CD4-positive, alpha-beta T cell treated with Interferon alpha-2 for 1 hour (primary cell): ENCODE data around the gene TBX5.
"Not testable (repeated sequence)": the region's sequence is repeated elsewhere in the genome, so short reads cannot be mapped to it uniquely, and the experiment has no call there.

Experiments used
- DNase-seq, 2 donors: peaks; one replicate each; pipeline ENCODE4 v3.0.0-alpha.2; 2020 to 2022

TBX5 gene

DNA sequence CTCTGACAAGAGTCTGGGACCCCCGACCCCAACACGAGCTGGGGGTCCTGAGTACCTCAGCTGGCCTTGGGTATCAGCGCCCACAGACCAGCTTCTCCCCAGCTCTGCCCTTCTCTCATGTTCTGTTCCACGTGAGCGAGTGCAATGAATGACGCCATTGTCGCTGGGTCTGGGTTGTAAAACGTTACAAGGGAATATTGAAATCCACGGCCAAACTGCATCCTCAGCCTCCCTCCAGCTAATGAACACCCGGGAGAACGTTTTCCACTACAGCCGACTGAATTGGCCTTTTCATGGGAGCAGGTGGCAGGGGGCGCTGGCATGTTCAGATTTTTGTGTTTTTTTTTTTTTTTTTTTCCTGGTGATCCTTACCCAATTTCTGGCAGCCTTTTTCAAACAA, 34.7 kb downstream of the TBX5 start:
- no peak for DNase-seq

GRCh38 chr12:114368685-114369452, 37.1 kb downstream of the TBX5 start:
- DNase-seq, result no peak

DNA sequence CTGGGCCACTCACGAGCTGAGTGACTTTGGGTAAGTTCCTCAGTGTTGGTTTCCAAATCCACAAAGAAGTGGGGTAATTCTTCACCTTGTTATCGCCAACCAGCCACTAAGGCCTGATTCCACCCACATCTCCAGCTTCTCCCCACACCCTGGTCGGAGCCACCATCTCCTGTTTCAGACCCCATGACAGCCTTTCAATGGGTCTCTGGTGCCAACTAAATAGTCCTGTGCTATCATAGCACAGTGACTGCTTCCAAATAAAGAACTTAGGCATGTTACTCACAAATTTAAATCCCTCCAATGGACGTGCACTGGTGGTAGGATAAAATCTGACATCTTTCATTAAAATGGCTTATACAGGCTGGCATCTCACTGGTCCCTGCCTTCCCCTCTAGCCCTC, 44.0 kb downstream of the TBX5 start:
- DNase-seq, result no peak

- DNase-seq, result no peak
Observed at GRCh38 chr12:114361545-114361944, 44.4 kb downstream of the TBX5 start.

DNA sequence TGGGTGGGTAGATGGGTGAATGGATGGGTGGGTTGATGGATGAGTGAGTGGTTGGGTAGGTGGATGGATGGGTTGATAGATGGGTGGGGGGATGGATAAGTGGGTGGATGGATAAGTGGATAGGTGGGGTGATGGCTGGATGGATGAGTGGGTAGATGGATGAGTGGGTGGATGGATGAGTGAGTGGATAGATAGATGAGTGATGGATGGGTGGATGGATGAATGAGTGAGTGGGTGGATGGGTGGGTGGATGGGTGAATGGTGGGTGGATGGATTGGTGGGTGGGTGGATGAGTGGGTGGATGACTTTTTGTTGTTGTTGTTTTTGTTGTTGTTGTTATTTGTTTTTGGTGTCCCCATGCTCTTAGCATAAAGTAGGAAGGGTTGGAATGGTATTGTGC, 45.5 kb downstream of the TBX5 start:
- no peak for DNase-seq

DNA sequence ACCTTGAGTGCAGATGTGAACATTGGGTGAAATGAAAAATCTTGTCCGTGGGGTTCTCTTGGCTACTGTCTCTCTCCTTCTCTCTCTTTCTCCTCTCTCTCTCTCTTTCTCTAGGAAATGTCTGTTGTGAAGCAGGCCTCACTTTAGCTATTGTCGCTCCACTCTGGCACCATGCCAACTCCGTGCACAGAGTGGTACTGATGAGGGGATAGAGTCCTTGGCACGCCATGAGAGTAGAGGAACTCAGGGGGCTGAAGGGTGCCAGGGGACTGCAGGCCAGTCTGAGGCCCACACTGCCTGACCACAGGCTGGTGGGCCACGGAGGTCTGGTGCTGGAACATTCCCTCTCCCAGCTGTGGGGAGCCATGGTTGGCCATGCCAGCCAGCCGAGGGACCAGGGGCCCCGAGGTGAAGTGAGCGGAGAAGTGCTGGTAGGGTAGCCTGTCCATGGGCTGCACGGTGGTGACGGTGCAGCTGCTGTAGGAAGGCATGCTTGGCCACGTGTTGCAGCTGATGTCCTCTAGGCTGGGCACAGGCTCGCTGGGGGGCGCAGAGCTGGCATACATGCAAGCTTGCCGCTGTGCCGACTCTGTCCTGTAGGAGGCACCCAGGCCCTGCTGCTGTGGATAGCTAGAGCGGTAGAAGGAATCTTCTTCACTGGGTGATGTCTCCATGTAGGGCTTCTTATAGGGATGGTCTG, 50.4 kb downstream of the TBX5 start:
- DNase-seq, result no peak

DNA sequence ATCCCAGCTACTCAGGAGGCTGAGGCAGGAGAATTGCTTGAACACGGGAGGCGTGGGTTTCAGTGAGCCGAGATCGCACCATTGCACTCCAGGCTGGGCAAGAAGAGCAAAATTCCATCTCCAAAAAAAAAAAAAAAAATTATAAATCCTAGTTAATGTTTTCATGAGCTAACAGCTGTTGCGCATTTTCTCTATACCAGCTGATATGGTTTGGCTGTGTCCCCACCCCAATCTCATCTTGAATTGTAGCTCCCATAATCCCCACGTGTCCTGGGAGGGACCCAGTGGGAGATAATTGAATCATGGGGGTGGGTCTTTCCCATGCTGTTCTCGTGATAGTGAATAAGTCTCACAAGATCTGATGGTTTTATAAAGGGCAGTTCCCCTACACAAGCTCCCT, 56.7 kb downstream of the TBX5 start:
- not testable (repeated sequence) for DNase-seq

GRCh38 chr12:114347861-114348260, 58.1 kb downstream of the TBX5 start:
- DNase-seq, result no peak

DNA sequence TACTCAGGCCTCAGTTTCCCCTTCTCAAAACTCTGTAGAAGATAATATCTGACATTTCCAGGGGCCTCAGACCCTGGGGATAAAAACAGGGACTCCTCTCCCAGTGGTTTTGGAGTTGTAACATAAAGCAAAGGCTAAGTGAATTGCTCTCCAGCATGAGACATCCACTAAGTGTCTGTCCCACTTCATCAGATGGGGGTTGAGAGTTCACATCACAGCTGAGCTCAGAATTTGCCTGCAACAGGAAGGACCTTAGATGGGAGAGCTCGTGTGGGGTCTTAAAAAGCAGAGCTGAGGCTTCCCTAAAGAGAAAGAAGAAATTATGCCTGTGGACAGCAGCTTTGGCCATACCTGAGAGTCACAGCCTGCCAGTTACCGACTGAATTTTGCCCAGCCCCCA, 61.1 kb downstream of the TBX5 start:
- DNase-seq, result no peak

DNA sequence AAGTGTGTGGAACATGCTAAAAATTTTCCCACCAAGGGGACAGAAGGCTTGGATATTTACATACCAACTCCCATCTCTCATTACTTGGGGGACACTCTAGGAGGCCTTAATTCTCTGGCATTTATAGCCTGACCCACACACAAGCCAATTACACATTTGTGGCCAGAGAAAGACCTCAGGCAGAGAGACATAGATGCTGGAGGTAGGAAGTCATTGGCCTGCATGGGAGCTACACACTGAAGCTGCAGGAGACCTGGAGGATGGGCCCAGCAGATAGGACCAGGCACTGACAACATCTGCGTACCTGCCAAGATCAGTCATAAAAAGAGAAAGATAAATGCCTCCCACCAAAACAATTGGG, 61.7 kb downstream of the TBX5 start:
- DNase-seq, result no peak

DNA sequence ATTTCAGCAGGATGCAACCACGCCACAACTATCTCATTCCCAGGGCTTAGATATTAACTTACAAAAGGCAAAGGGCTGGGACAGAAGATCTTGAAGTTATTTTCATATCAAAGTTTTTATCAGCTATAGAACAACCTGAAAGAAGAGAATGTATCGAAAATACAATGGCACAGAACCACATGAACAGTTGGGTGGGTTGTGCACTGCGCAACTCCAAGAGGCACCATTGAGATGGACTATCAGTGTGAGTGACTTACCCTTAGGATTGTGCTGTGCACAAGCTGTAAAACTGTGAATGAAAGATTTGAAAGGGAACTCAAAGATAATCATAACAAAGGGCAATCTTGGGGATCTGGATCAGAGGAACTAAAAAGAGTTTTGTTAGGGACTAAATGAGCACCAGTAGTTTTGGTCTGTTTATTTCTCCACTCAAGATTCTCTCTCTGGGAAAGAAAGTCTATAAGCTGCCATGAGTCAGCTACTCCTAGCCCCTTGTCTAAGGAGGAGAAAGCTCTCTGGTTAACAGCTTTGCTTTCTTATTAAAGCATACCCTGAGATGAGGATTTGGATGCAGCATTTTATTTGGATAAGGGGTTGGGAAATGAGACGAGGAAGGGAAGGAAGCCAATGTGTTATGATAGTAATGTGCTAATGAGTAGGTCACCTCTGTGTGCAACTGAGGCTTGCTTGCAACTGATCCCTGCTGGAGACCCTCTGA, 62.2 kb downstream of the TBX5 start:
- no peak for DNase-seq

DNA sequence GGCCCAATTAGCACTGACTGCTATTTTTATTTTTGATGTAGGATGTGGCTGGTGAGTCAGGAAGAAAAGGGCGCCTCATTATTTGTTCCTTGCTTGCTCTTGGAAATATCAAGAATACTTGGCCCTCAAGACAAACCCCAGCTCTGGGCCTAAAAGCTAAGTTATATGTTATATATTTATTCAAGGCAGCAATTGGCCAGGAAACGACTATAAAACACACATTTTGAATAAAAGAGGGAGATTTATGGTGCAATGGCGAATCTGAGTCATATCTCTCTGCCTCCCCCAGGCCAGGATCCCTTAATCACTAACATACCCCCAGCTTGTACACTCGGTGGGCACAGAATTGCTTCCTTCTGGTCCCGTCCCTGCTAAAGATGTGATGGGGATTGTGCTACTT, 63.3 kb downstream of the TBX5 start:
- DNase-seq, result no peak

GRCh38 chr12:114341635-114342034, 64.3 kb downstream of the TBX5 start:
- DNase-seq, result no peak

DNA sequence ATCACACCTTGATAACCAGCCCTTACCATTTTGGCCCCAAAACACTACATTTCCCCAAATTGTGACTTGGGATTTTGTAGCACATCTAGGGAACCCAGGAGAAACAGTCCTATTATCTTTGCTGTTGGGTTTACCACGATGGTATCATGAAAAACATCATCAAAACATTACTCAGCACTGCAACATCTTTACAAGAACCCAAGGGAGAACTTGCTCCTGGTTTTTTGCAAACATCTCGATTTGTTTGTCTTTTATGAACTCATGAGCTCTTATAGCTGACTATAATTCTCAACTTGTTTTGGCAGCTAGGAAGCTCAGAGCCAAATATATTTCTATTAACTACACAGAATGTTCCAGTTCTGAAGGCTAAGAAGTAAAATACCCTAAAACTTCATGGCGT, 65.7 kb downstream of the TBX5 start:
- DNase-seq, result no peak

DNA sequence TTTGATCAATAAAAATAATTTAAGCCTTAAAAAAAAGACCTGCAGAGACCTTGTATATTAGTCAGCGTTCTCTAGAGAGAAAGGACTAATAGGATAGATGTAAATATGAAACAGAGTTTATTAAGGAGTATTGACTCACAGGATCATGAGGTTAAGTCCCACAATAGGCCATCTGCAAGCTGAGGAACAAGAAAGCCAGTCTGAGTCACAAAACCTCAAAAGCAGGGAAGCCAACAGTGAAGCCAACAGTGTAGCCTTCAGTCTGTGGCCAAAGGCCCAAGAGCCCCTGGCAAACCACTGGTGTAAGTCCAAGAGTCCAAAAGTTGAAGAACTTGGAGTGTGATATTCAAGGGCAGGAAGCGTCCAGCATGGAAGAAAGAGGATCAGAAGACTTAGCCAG, 66.3 kb downstream of the TBX5 start:
- DNase-seq, result no peak

DNA sequence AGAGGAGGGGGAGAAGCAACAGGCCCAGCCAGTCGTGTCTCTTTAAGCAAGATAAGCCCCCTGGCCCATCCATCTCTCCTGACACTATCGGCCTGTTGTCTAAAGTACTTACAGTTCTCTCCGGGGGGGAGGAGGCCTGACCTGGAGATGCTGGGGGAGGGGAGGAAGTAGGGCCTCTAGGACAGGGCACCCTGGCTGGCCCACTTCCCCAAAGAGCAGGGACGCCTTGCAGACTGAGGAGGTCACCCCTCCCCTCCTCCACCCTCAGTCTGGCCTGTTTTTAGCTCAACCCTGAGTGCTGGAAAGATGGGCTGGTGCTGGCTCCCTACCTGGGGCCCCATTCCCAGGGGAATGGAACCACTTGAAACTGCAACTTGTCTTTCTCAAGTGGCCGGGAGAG, 70.3 kb downstream of the TBX5 start:
- DNase-seq, result no peak

GRCh38 chr12:114334395-114334794, 71.5 kb downstream of the TBX5 start:
- no peak for DNase-seq

GRCh38 chr12:114328292-114328691, 77.7 kb downstream of the TBX5 start:
- DNase-seq, result no peak

GRCh38 chr12:114327765-114328164, 78.2 kb downstream of the TBX5 start:
- no peak for DNase-seq

GRCh38 chr12:114321524-114321923, 84.4 kb downstream of the TBX5 start:
- no peak for DNase-seq

DNA sequence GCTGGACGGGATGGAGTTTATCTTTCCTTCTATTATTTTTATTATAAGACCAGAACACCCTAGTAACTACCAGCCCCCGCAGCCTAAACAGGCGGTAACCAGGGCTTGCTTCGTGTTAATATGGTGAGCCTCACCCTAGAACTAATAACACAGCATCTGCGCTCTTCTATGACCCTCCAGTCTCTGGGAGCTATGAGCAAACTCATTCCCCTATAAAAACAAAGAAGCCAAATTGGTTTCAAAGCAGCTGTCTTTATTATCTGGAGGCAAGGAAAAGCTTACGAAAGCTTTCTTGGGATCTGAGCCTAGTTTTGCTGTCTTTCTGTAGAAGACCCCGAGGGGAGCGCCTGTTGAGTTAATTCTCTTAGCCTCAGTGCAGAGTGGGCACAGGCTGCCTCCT, 85.0 kb downstream of the TBX5 start:
- DNase-seq, result no peak

- no peak for DNase-seq
Observed at GRCh38 chr12:114320101-114320500, 85.8 kb downstream of the TBX5 start.

GRCh38 chr12:114319422-114319821, 86.5 kb downstream of the TBX5 start:
- no peak for DNase-seq

DNA sequence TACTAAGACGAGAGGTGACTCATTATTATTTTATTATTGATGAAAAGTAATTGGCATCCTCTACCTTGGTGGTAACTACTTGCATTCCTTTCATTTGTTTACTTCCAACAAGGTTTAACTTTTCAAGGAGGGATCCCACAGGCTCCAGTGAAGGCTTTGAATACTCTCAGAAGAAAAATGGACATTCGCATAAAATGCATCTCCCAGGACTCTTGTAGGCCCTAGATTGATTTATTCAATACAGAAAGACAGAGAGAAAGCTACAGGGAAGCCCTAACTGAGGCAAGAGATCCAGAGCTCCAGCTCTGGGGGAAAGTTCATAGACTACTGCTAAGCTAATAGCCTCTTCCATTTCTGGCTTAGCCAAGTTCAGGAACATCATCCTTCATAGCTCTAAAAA, 87.0 kb downstream of the TBX5 start:
- DNase-seq, result no peak
